Measurements from ENCODE around the gene HNRNPA3.

The HNRNPA3 gene

DNA sequence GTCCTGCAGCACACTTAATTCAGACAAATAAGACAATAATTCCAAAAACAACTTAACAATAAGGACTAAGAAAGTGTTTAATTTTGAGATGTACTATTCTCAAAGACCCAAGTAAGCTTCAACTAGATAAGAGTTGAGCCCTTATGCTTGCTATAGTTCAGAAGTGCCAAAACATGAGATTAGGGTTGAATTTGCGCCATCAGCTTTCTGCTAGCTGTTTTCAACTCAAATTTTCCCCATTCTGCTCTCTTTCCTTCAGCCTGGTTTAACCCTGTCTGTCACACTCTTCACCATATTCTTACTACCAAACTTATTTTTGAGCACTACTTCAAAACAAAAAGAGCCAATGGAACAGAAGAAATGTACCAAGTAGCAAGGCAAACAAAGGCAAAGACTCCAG lies 47.8 kb downstream of the HNRNPA3 start:
- TF ChIP-seq, protein P1, sequence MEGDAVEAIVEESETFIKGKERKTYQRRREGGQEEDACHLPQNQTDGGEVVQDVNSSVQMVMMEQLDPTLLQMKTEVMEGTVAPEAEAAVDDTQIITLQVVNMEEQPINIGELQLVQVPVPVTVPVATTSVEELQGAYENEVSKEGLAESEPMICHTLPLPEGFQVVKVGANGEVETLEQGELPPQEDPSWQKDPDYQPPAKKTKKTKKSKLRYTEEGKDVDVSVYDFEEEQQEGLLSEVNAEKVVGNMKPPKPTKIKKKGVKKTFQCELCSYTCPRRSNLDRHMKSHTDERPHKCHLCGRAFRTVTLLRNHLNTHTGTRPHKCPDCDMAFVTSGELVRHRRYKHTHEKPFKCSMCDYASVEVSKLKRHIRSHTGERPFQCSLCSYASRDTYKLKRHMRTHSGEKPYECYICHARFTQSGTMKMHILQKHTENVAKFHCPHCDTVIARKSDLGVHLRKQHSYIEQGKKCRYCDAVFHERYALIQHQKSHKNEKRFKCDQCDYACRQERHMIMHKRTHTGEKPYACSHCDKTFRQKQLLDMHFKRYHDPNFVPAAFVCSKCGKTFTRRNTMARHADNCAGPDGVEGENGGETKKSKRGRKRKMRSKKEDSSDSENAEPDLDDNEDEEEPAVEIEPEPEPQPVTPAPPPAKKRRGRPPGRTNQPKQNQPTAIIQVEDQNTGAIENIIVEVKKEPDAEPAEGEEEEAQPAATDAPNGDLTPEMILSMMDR (IDR thresholded peaks at IDR 0.05; ENCODE audit: low read depth, low read length), result no peak
- no peak overlapping the region for H3K4me3 ChIP-seq (ENCODE audit: low read depth, low read length)
- DNase-seq (ENCODE audit: low read depth, low spot score), result no peak
- in situ Hi-C loops (cut with HindIII; ENCODE audit: low sequenced_read_pairs), result no loop called here

DNA sequence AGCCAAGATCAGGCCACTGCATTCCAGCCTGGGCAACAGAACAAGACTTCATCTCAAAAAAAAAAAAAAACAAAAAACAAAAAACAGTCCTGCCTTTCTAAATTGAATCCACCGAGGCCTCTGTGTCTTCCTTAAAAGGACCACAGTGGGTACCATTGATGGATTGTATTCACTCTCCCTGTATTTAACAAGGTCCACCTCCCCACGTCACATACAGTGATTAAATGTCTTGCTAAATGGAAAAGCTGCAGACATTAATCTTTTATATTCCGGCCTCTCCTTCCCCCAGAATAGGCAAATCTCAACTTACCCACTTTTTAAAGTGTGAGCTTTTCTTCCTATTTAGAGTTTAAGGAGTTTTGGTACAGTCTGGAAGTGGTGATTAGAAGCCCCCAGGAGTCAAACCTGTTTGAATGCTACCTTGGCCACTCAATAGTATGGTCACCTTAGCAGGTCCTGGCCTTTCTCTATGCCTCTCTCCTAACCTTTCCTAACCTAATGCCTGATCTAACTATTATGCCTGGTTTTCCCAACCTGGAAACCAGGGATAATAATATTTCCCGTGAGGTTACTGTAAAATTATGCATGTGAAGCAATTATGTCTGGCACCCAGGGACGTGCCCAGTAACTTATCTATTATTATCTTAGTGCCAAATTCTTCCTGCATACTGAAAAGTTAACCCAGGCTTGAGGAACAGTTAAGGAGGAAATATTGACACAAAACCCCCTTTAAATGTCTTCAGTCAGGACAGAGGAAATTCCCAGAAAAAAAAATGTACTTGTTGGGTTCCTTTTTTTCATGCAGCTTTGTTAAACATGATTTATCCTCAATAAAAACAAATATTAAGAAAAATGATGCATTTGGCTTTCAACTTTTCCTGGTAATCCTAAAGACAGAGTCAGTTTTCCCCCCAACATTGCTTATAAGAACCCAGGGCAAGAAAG lies 48.8 kb downstream of the HNRNPA3 start:
- TF ChIP-seq, protein P1 (IDR thresholded peaks at IDR 0.05; ENCODE audit: low read depth, low read length), result no peak
- in situ Hi-C loops (cut with HindIII; ENCODE audit: low sequenced_read_pairs), result no loop called here
- DNase-seq (ENCODE audit: low read depth, low spot score), result no peak
- H3K4me3 ChIP-seq (ENCODE audit: low read depth, low read length), result peak overlapping the region; percentile 84

DNA sequence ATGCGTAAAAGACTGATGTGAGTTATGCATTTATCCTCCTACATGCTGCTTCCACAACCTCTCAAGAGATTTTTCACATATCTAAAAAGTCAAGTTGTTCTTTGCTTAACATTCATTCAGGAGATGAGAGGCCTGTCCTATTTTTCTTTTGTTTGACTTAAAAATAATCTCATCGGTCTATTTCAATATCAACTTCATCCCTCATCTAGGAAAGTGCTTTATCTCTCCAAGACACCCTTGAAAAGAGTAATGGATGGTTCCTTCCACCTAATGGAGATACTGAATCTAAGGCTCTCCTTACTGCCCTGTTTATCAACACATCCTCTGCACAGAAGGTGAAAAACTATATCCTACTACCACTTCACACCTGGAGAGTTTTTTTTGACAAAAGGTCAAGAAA lies 49.5 kb downstream of the HNRNPA3 start:
- no peak for DNase-seq (ENCODE audit: low read depth, low spot score)

DNA sequence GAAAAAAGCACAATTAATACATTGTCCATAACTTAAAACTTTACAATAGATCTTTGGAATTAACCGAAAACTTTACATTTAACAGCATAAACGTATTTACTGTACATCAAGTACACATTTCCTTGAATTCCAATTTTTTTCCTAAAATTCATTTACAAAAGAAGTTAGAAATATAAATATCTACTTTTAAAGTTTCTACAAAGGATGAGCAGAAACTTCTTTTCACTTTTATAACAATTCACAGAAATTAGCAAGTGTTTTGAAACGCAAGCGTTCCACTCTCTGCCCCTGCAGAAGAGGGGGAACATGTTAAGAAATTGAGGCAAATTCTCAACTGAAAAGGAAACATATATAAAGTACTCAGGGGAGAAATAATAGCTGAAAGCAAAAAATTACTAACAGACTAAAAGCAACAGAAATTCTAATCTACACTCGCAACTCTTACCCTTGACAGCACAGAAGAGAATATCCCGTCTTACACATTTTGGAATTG lies 50.4 kb downstream of the HNRNPA3 start:
- H3K4me3 ChIP-seq (ENCODE audit: low read depth, low read length), result peak overlapping the region; percentile 84
- in situ Hi-C loops (cut with HindIII; ENCODE audit: low sequenced_read_pairs), result no loop called here
- DNase-seq (ENCODE audit: low read depth, low spot score), result no peak
- TF ChIP-seq, protein P1 (IDR thresholded peaks at IDR 0.05; ENCODE audit: low read depth, low read length), result no peak

More for the DNA sequence above, 49.5 kb downstream of the HNRNPA3 start:
- in situ Hi-C loops (cut with HindIII; ENCODE audit: low sequenced_read_pairs), result no loop called here
- TF ChIP-seq, protein P1 (IDR thresholded peaks at IDR 0.05; ENCODE audit: low read depth, low read length), result no peak
- H3K4me3 ChIP-seq (ENCODE audit: low read depth, low read length), result peak overlapping the region; percentile 84

DNA sequence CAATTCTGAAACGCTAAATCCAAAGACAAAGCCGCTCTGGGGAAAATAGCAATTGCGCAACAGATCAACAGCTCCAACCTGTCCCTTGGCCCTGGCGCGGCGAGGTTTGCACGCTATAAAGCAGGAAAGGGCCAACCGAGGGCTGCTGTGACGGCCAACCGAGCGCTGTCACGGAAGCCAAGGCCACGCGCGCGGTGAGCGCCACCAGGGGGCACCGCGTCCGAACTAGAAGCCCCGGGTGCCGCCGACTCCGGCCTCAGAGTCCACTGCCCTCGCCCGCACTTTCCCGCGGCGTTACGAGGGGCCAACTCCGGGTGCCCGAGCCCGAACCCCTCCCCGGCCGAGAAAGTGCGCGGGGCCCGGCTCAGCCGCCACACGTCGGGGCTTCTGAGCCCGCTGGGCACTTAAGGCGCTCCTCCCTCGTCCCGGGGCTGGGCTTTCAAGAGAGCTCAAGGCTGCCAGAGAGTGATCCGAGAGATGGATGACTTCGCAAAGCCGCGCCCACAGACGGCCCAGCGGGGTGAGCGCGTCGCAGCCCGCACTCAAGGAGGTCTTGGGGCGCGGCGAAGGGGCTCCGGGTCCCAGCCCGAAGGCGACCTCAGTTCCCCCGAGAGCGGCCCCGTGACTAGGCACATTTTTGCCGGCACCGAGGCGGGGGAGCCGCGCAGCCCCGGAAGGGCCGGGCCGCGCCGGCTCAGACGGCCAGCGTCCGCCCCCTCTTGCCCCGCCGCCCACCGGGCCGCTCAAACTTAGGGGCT lies 51.0 kb downstream of the HNRNPA3 start:
- in situ Hi-C loops (cut with HindIII; ENCODE audit: low sequenced_read_pairs), result no loop called here

DNA sequence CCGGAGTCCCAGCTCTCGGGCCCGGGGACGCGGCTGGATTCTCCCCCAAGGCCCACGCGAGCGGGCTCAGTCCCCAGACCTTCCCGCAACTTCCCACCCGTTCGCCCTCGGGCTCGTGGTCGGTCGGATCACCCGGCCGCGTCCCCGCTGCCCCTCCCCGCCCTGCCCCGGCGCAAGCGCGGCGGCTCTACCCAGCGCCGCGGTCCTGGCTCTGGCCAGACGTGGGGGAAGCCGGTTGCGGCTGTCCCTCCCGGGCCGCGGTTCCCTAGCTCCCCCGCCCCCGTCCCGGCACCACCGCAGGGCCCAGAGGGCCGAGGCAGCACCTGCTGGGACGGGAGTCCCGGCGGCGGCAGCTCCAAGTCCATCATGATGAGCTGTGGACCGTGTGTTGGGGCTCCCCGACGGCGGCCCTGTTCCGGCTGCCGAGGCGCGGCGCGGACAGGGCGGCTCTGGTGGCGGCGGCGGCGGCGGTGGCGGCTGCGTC lies 51.7 kb downstream of the HNRNPA3 start:
- no peak for DNase-seq (ENCODE audit: low read depth, low spot score)
- peak overlapping the region; percentile 84 for H3K4me3 ChIP-seq (ENCODE audit: low read depth, low read length)
- TF ChIP-seq, protein P1 (IDR thresholded peaks at IDR 0.05; ENCODE audit: low read depth, low read length), result no peak
- in situ Hi-C loops (cut with HindIII; ENCODE audit: low sequenced_read_pairs), result no loop called here

More for the DNA sequence above, 51.0 kb downstream of the HNRNPA3 start:
- TF ChIP-seq, protein P1 (IDR thresholded peaks at IDR 0.05; ENCODE audit: low read depth, low read length), result peak; percentile 88
- peak; percentile 99 for DNase-seq (ENCODE audit: low read depth, low spot score)
- H3K4me3 ChIP-seq (ENCODE audit: low read depth, low read length), result peak overlapping the region; percentile 84
